T47D (cell line): ENCODE results near the gene DLL1.
A peak's percentile ranks its signal among the peaks of the same experiment; 100 is the strongest.

Experiments used
- DNase-seq, 2 experiments: peaks; one replicate each; pipeline versions ENCODE4 v3.0.0 to v3.0.0-alpha.2; 2011 to 2012; ENCODE audit warnings: low read depth in 1 of 2, low spot score in 1 of 2
- JUND ChIP-seq: IDR thresholded peaks from 2 replicates; pipeline ENCODE4 v1.6.1; 2012; ENCODE audit warnings: low read depth
- in situ Hi-C: cut with HindIII; loops from 2 replicates; pipeline ENCODE4 v1.10.0; 2016; ENCODE audit warnings: low sequenced_read_pairs, low pct_unique_long_range_greater_than_20kb

DLL1 gene

DNA sequence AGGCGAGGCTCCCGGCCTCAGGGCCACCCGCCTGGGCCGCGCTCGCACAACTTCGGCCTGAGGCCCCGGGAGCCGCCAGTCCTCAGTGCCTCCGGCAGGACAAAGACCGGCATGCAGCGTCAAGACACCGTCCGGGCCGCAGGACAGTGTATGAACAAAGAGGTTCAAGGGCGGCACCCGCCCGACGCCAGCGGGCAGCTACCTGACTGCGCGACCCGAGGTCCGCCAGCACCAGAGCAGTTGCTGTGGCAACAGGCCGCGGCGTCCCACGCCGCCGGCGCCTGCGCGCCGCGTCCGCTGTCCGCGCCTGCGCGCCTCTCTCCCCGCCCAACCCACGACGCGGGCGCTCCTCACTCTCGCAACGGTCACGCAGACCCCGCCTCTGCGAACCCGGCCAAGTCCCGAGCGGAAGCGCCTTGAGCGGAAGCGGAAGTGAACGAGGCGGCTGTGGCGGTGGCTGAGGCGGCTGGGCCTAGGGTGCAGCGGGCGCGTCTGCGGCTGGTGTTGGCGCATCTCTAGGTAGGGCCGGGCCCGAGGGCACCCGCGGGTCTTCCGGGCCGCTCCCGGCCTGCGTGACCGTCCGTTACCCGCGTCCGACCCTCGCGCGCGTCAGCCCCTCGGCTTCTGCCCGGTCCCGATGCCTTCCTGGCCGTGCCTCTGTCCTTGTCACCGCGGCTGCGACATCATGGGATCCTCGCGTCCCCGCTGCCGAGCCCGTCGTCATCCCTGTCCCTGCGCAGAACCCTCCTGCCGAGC lies 15.6 kb upstream of the DLL1 start, which contains the start of gene FAM120B:
Gene FAM120B (plus strand): TSS at position 435 of the 756 bp plus-strand sequence. CDS start 10,633 bp downstream, outside the sequence.
- in situ Hi-C loops = no loop called here
- peak; percentile 95 for DNase-seq
- no peak for TF ChIP-seq JUND

DNA sequence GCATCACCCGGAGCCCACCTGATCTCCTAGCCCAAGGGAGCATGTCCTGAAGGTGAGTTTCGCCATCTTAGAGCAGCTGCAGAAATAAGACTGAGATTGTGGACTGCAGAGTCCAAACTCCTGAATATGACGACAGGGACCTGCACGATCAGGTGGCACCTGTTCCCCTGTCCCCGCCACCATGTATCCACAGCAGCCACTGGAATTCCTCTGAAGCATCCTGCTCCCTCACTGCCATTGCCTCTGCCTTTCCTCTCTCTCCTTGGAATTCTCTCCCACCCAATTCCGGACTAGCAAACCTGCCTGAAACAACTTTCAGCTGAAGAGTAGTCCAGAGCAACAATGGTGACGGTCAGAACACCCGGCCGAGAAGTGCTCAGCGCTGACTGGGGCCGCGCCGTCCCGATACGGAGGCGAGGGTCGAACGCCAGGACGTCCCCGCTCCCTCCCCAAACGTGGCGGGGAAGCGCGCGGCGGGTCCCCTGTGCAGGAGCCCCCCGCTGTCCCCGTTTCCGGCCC lies 15.0 kb upstream of the DLL1 start:
- TF ChIP-seq JUND = no peak
- DNase-seq = no peak
- in situ Hi-C loops = no loop called here

DNA sequence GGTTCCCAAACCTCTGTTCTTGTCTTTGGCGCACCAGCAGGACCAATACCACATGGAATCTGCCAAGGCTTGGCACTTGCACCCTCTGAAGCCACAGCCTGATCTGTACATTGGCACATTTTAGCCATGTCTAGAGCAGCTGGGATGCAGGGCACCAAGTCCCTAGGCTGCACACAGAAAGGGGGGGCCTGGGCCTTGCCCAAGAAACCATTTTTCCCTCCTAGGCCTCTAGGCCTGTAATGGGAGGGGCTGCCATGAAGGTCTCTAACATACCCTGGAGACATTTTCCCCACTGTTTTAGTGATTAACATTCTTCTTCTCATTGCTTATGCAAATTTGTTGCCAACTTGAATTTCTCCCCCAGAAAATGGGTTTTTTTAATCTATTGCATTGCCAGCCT lies 10.3 kb upstream of the DLL1 start:
- in situ Hi-C loops = no loop called here
- DNase-seq = no peak
- no peak for TF ChIP-seq JUND

DNA sequence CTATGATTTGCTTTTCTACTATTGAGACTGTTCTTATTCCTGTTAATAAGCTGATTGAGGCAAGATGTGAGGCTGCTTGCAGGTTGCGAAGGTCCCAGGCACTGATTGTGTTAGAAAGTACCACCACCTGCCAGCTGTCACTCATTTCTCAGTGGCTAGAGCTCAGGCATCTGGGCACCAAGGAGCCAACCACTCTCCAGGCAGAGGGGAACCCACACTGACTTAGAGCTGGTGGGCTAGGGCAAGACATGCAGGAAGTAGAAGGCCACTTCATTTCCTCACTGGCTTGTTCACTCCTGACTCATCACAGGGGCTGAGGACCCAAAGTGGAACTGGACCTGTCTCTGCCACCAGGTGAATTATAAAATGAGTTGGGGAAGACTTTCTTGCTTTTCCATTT lies 7.8 kb upstream of the DLL1 start:
- no peak for TF ChIP-seq JUND
- in situ Hi-C loops = no loop called here
- no peak for DNase-seq

DNA sequence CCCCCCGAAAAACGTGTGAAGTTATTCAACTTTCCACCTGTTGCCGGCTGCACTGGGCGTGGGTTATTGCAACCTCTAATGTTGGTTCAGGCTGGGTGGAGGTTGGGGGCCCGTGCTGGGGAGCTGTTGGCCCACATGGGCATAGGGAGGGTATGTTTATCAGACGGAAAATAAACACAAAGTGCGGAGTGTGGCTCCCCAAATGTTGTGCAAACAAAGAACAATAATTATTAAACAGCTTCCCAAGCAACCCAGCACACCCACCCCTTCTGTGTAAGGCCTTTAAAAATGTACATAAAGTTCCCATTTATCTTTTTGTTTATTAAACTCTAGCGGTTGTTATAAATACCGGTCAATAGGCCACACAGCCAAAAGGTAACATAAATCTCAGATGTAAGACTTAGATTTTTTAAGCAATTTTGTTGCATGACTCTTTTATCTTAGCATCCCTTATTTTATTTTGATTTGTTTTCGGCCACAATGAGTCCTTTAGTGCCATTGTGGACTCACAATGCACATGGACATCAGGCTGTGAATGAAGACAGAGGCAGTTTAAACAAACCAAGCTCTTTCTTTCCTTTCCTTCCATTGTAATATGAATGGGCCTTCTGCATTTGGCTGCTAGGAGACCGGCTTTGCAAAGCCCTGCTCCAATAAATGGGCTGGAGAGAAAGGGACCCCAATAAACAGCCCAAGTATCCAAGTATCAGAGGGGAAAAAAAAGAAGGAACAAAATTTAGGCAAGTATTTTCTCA lies 6.9 kb upstream of the DLL1 start:
- in situ Hi-C loops = no loop called here
- DNase-seq = no peak
- no peak for TF ChIP-seq JUND

DNA sequence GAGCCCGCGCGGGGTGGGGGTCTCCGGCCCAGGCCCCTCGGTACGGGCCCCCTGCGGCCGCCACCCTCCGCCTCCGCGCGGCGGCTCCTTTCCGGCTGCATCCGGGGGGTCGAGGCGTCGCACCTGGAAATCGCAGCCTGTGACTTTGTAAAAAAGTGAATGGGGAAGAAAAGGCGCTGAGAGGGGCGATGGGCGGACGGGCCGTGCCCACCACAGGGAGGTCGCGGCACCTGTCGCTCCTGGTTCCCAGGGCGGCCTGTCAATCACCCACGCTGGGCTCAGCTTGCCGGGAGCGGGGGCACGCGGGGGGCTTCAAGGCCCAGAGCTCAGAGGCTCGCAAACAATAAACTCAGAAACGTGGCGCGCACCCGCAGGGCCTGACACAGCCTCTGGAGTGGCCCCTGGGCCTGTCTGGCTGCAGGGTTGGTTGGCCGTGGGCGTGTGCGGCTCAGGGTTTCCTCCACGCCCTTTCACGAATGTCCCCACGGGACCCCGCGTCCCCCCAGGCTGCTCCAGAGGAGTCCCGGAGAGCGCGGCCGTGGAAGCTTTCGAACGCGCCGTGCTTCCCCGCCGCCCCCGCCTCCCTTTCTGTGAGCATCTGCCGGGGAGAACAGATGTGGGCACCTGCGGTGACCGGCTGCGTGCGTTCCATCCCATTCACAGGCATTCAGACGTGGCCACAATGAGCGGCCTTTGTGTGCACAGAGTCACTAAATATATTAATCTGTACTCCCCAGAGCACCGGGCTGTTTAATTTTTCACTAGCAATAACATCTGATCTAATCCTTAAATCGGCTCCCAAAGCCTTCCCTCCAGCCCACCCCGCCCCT lies 6.1 kb upstream of the DLL1 start:
- TF ChIP-seq JUND = no peak
- DNase-seq = no peak
- in situ Hi-C loops = no loop called here

DNA sequence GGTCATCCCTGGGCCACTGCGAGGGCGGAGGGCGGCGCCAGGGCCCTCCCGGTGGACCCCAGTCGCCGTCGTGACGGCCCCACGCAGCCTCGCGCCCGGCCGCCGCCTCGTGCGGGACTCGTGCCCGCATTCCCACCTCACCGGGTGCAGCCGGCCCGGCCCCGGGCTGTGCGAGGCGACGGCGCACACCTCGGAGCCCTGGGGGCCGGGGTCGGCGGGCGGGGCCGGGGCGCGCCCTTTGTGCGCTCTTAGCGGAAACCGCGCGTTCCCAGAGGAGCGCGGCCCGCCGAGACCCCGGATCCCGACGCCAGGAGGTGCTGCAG lies 5.5 kb upstream of the DLL1 start:
- no peak for DNase-seq
- TF ChIP-seq JUND = no peak

DNA sequence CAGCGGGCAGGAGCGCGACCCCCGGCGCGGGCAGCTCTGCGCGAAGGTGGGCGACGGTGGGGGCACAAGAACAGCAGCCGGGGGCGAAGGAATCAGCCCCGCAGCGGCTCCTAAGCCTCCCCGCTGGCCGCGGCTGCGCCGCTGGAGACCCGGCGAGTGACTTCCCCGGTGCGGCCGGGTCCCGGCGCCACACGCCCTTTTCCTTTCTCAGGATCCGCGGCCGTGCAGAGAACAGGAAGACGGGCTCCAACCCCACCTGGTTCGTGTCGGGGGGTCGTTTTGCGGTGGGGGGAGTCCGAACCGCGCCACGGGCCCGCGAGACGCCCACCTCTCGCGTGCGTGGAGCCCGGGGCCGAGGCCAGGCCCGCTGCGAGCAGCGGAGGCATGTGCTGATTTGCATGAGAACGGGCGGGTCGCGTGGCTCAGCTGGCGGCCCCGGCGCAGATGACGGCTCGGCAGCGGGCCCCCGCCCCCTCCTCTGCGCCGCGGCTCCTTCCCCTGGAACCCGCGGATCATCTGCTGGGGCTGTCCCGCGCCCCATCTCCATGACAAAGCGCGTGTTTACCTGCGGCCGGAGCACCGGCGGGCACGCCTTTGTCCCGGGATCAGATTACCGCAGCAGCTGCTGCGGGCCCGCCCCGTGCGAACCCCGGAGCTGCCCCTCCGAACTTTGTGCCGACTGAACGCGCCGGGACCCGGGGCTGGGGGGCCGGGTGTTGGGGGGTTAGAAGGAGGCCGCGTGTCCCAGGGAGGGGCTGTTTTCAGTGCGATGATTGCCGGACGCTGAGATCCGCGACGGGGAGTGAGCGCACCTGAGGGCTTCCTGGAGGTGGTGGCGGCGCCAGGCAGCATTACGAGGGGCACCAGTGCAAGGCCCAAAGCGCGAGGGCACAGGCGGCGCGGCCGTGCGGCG lies 4.9 kb upstream of the DLL1 start:
- peak in 1 of 2 experiments; percentile 41 for DNase-seq
- no peak for TF ChIP-seq JUND

More for the DNA sequence above, 5.5 kb upstream of the DLL1 start:
- in situ Hi-C loops = no loop called here

DNA sequence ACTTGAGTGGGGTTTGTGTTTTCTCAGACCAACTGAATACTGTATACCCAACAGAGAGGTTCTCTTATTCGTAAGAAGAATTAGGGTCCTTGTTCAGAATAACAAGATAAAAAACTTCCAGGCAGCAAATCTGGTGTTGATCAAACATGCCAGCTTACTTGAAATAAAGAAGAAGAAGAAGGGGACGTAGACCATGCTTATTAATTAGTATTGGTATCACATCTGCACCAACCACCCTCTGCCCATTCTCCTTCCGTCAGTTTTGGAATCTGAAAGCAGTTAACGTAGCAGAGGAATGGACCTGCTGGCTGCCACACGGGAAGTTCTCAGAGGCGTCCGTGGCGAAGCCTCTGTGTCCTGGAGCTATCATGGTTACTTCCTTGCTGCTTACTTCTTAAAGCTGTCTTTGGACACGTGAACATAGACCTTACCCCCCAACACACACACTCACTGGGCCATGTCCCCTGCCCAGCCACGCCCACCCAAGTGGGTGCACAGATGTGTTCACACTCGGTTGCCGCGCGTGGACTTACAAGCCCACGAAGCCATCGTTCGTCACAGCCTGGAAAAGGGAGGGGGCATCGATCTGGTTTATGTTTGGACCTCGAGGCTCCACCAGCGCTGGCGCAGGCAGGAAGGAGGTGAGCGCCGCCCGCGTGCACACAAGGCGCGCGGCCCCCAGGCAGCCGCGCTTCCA lies 4.1 kb upstream of the DLL1 start:
- TF ChIP-seq JUND = no peak
- in situ Hi-C loops = no loop called here
- no peak for DNase-seq

More for the DNA sequence above, 4.9 kb upstream of the DLL1 start:
- in situ Hi-C loops = no loop called here

DNA sequence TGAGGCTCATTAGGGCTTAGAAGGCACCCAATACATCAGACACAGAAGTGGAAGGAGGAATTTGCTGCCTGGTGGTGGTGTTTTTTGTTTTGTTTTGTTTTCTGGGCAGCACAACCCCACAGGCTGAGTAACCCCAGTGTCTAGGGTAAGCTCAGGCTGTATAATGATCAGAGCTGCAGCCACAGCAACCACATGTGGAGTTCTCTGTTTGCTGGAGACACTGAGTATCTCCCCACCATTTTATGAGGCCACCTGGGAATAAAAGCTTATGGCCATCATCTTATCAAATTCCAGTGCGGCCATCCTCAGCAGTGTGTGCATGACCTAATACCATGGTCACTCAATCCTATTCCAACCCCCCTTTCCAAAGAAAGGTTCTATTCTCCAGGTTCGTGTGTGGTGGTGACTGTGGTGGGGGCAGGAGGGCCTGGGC lies 3.4 kb upstream of the DLL1 start:
- DNase-seq = no peak
- no peak for TF ChIP-seq JUND
- in situ Hi-C loops = no loop called here
